GM23248 (cell line): ENCODE data around the gene QPRT. TPM values are rescaled to one million over a fixed set of nuclear protein-coding genes. Genes with fewer than 3 reads are reported as not detected.
"Not testable (repeated sequence)": the region's sequence is repeated elsewhere in the genome, so short reads cannot be mapped to it uniquely, and the experiment has no call there.

ENCODE experiments used
- DNase-seq: peaks from one replicate; pipeline ENCODE4 v3.0.0-alpha.2; 2015
- H2AFZ ChIP-seq: fragments of 200-600 bp; sonication (generic); 2 replicates; pipeline ENCODE4 v1.6.1; 2016; ENCODE audit warnings: antibody characterized with exemption
- H3F3A ChIP-seq: fragments of 200-600 bp; sonication (generic); 2 replicates; pipeline ENCODE4 v1.6.1; 2016; ENCODE audit warnings: mild to moderate bottlenecking, antibody characterized with exemption, mixed run types; ENCODE audit not compliant: insufficient read depth
- H3K27ac ChIP-seq: fragments of 200-600 bp; sonication (generic); 2 replicates; pipeline ENCODE4 v1.5.1; 2016; ENCODE audit warnings: mild to moderate bottlenecking
- H3K27me3 ChIP-seq: fragments of 200-600 bp; sonication (generic); replicated peaks from 2 replicates; pipeline ENCODE4 v1.6.1; 2016; ENCODE audit warnings: mild to moderate bottlenecking; ENCODE audit not compliant: insufficient read depth
- H3K36me3 ChIP-seq: fragments of 200-600 bp; sonication (generic); 2 replicates; pipeline ENCODE4 v1.6.1; 2016; ENCODE audit warnings: low read depth, mild to moderate bottlenecking
- H3K4me1 ChIP-seq: fragments of 200-600 bp; sonication (generic); 2 replicates; pipeline ENCODE4 v1.6.1; 2016; ENCODE audit warnings: mild to moderate bottlenecking; ENCODE audit not compliant: insufficient read depth
- H3K4me2 ChIP-seq: fragments of 200-600 bp; sonication (generic); one replicate; pipeline ENCODE4 v1.6.1; 2016; ENCODE audit warnings: mild to moderate bottlenecking; ENCODE audit not compliant: unreplicated experiment
- H3K4me3 ChIP-seq: fragments of 200-600 bp; sonication (generic); 2 replicates; pipeline ENCODE4 v1.5.1; 2016; ENCODE audit warnings: mild to moderate bottlenecking
- H3K79me2 ChIP-seq: fragments of 200-600 bp; sonication (generic); 2 replicates; pipeline ENCODE4 v1.6.1; 2016; ENCODE audit warnings: mild to moderate bottlenecking; ENCODE audit not compliant: insufficient read depth
- H3K9ac ChIP-seq: fragments of 200-600 bp; sonication (generic); 2 replicates; pipeline ENCODE4 v1.6.1; 2016; ENCODE audit warnings: mild to moderate bottlenecking
- H3K9me2 ChIP-seq: fragments of 200-600 bp; sonication (generic); 2 replicates; pipeline ENCODE4 v1.6.1; 2016; ENCODE audit warnings: mixed run types, mild to moderate bottlenecking, moderate library complexity; ENCODE audit not compliant: insufficient read depth
- H3K9me3 ChIP-seq: fragments of 200-600 bp; sonication (generic); one replicate; pipeline ENCODE4 v1.6.1; 2017; ENCODE audit warnings: low read depth
- H4K20me1 ChIP-seq: fragments of 200-600 bp; sonication (generic); 2 replicates; pipeline ENCODE4 v1.6.0; 2016; ENCODE audit not compliant: insufficient read depth
- EZH2 ChIP-seq: fragments of 200-600 bp; sonication (generic); IDR thresholded peaks from 2 replicates; pipeline ENCODE4 v1.6.1; 2018; ENCODE audit warnings: antibody characterized with exemption, mild to moderate bottlenecking; ENCODE audit not compliant: insufficient read depth, poor library complexity, severe bottlenecking
- EZH2phosphoT487 ChIP-seq: fragments of 200-600 bp; sonication (generic); IDR thresholded peaks from 2 replicates; pipeline ENCODE4 v1.6.1; 2018; ENCODE audit warnings: antibody characterized with exemption, moderate library complexity, mild to moderate bottlenecking, low read depth; ENCODE audit not compliant: insufficient read depth
- WGBS, 2 experiments: methylation state at CpG; one replicate each; pipeline ENCODE4 v1.1.6; 2015 to 2017; ENCODE audit warnings: low lambda C conversion rate in 2 of 2, low coverage in 1 of 2; ENCODE audit errors: missing lambda C conversion rate in 2 of 2; 5-methylcytosine and 5-hydroxymethylcytosine counted together
- in situ Hi-C: fragments of 300-500 bp; cut with MboI; formaldehyde crosslinking; loops from 2 replicates; pipeline ENCODE4 v1.15.0; 2020
- polyA plus RNA-seq: library from polyadenylated mRNA; unstranded; fragments of >200 nt; fragmentation: Nextera tagmentation; extraction: Ambion mirVana; gene quantifications from 2 replicates; pipeline ENCODE4 v1.2.1, GENCODE V29; 2016
- total RNA-seq: library from RNA; depleted of rRNA; stranded (reverse); fragments of >200 nt; shearing (Covaris generic); gene quantifications from 2 replicates; pipeline ENCODE4 v1.2.3, GENCODE V29; 2014

QPRT gene
- total and polyA plus RNA-seq, 2 experiments from 2014 or later: 0.32 to 0.85 TPM

GRCh38 chr16:29663807-29664090 lies 15.2 kb upstream of the QPRT start:
- 71 to 75% methylated on average over 3 of the region's 3 CpGs for WGBS, 2 experiments
- H3K27me3 ChIP-seq: peaks cover 4% of the 10 kb centered on the region; the same call in 1 of the 2 replicates
- H4K20me1 ChIP-seq: no peaks in the 10 kb centered on the region
- no peak for DNase-seq
- no peak overlapping the region for H3K4me3 ChIP-seq
- no peaks in the 10 kb centered on the region for H3K36me3 ChIP-seq
- in situ Hi-C loops: no loop called here
- no peak overlapping the region for H3K9ac ChIP-seq
- H3K9me2 ChIP-seq: no peaks in the 10 kb centered on the region
- no peak overlapping the region for H2AFZ ChIP-seq
- no peaks in the 10 kb centered on the region for H3K4me1 ChIP-seq
- TF ChIP-seq EZH2phosphoT487: no peak
- TF ChIP-seq EZH2: no peak
- no peaks in the 10 kb centered on the region for H3F3A ChIP-seq
- no peak overlapping the region for H3K4me2 ChIP-seq
- H3K9me3 ChIP-seq: no peaks in the 10 kb centered on the region
- no peaks in the 10 kb centered on the region for H3K79me2 ChIP-seq
- H3K27ac ChIP-seq: no peak overlapping the region

DNA sequence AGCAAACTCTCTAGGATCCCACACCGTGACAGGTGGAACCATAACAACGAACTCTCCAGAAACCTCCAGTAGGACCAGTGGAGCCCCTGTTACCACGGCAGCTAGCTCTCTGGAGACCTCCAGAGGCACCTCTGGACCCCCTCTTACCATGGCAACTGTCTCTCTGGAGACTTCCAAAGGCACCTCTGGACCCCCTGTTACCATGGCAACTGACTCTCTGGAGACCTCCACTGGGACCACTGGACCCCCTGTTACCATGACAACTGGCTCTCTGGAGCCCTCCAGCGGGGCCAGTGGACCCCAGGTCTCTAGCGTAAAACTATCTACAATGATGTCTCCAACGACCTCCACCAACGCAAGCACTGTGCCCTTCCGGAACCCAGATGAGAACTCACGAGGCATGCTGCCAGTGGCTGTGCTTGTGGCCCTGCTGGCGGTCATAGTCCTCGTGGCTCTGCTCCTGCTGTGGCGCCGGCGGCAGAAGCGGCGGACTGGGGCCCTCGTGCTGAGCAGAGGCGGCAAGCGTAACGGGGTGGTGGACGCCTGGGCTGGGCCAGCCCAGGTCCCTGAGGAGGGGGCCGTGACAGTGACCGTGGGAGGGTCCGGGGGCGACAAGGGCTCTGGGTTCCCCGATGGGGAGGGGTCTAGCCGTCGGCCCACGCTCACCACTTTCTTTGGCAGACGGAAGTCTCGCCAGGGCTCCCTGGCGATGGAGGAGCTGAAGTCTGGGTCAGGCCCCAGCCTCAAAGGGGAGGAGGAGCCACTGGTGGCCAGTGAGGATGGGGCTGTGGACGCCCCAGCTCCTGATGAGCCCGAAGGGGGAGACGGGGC lies 14.7 kb upstream of the QPRT start:
- H4K20me1 ChIP-seq: no peaks in the 10 kb centered on the region
- 82 to 88% methylated on average over 31 to 35 of the region's 35 CpGs for WGBS, 2 experiments
- H2AFZ ChIP-seq: no peak overlapping the region
- H3K9me2 ChIP-seq: no peaks in the 10 kb centered on the region
- no peaks in the 10 kb centered on the region for H3K79me2 ChIP-seq
- in situ Hi-C loops: no loop called here
- H3K27ac ChIP-seq: no peak overlapping the region
- H3K36me3 ChIP-seq: no peaks in the 10 kb centered on the region
- no peaks in the 10 kb centered on the region for H3F3A ChIP-seq
- no peak for DNase-seq
- H3K4me3 ChIP-seq: no peak overlapping the region
- no peaks in the 10 kb centered on the region for H3K9me3 ChIP-seq
- TF ChIP-seq EZH2 (no peak), EZH2phosphoT487 (no peak)
- no peaks in the 10 kb centered on the region for H3K4me1 ChIP-seq
- peaks cover 4% of the 10 kb centered on the region; the same call in 1 of the 2 replicates for H3K27me3 ChIP-seq
- no peak overlapping the region for H3K4me2 ChIP-seq
- no peak overlapping the region for H3K9ac ChIP-seq

DNA sequence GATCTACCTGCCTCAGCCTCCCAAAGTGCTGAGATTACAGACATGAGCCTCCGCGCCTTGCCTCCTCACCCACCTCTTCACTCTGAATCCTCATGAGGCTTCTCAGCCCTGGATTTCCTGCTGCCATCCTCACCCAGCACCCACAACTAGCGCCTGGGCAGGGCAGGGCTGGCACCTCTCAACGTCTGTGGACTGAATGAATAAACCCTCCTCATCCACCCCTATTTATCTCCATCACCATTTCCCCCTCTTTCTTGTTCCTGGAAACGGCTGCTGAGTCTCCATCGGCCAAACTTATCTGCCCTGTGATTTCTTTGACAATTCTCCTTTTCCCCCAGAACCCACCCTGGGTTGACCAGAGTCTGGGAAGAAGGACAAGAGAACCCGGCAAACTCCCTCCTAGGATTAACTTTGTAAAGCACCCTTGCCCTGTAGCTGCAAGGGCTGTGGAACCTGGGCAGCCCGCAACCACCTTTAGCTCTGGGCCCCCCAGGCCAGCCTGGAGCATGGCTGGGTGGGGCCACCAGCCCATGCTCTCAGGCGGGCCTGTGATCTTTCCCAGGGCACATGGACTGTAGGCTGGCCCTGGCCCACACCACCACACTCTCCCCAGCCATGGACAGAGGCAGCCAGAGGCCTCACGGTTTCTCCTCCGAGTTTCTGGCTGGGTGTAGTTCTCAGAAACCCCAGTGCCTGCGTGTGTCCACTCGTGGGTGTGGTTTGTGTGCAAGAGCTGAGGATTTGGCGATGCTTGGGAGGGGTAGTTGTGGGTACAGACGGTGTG lies 13.5 kb upstream of the QPRT start:
- Histone ChIP-seq H2AFZ (no peak overlapping the region), H4K20me1 (no peaks in the 10 kb centered on the region), H3K4me1 (no peaks in the 10 kb centered on the region), H3K79me2 (no peaks in the 10 kb centered on the region), H3K27me3 (peaks cover 4% of the 10 kb centered on the region; the same call in 1 of the 2 replicates), H3K9me3 (no peaks in the 10 kb centered on the region), H3K9me2 (no peaks in the 10 kb centered on the region), H3K4me2 (no peak overlapping the region), H3F3A (no peaks in the 10 kb centered on the region), H3K27ac (no peak overlapping the region), H3K9ac (no peak overlapping the region), H3K4me3 (no peak overlapping the region), H3K36me3 (no peaks in the 10 kb centered on the region)
- WGBS, 2 experiments: 58 to 60% methylated on average over 15 of the region's 15 CpGs
- no peak for DNase-seq
- in situ Hi-C loops: no loop called here
- no peak for TF ChIP-seq EZH2phosphoT487
- TF ChIP-seq EZH2: no peak

- H3K27ac ChIP-seq, H3K9ac ChIP-seq, H3K4me2 ChIP-seq, H4K20me1 ChIP-seq, H3K36me3 ChIP-seq, H3K9me3 ChIP-seq, H2AFZ ChIP-seq, in situ Hi-C loops, H3F3A ChIP-seq, H3K79me2 ChIP-seq, H3K9me2 ChIP-seq, H3K4me3 ChIP-seq, H3K27me3 ChIP-seq, DNase-seq, H3K4me1 ChIP-seq: not testable (repeated sequence)
- WGBS, 2 experiments: 81 to 83% methylated on average over 6 of the region's 6 CpGs
Measured at GRCh38 chr16:29667322-29667610, 11.7 kb upstream of the QPRT start.
